Panc1 (cell line): Measurements from ENCODE around the gene GLS. TPM values are rescaled to one million over a fixed set of nuclear protein-coding genes. Genes with fewer than 3 reads are reported as not detected.

Source experiments
- ATAC-seq: fragments of 200-7000 bp; cut with Tn5 transposase; 2 replicates; pipeline ENCODE4 v1.9.1; 2020; ENCODE audit warnings: mild to moderate bottlenecking, moderate library complexity
- BruUV-seq: library from RNA; stranded (reverse); fragments of 400-500 nt; replicated peaks from 2 replicates; lab custom pipeline; 2021; lab: Mats Ljungman, UMichigan
- CTCF ChIA-PET: fragments of 300-600 bp; sonication (Branson Sonifier 250); formaldehyde crosslinking; loops from one replicate; lab custom pipeline; 2022; ENCODE audit warnings: antibody characterized with exemption; lab: Charles Lee
- POLR2A ChIA-PET: fragments of 300-600 bp; sonication (Branson Sonifier 250); formaldehyde crosslinking; loops from one replicate; lab custom pipeline; 2022; ENCODE audit warnings: antibody characterized with exemption; lab: Charles Lee
- DNase-seq: peaks from one replicate; pipeline ENCODE4 v3.0.0-alpha.2; 2010; ENCODE audit warnings: low read depth, low spot score
- H3K27ac ChIP-seq: 2 replicates; pipeline ENCODE4 v1.5.1; 2011; ENCODE audit warnings: mild to moderate bottlenecking, low read length, inconsistent platforms
- H3K27me3 ChIP-seq: fragments of 200-500 bp; sonication (Bioruptor generic); 2 replicates; pipeline ENCODE4 v1.6.0; 2014; ENCODE audit warnings: low read length, inconsistent platforms; ENCODE audit not compliant: control insufficient read depth, insufficient read depth
- H3K36me3 ChIP-seq: fragments of 200-500 bp; sonication (Bioruptor generic); 2 replicates; pipeline ENCODE4 v1.5.1; 2014; ENCODE audit warnings: inconsistent platforms, mild to moderate bottlenecking, low read length, moderate library complexity; ENCODE audit not compliant: control insufficient read depth, insufficient read depth
- H3K4me1 ChIP-seq: 2 replicates; pipeline ENCODE4 v1.5.1; 2011; ENCODE audit warnings: inconsistent platforms, mild to moderate bottlenecking, low read length, moderate library complexity; ENCODE audit not compliant: control insufficient read depth, insufficient read depth
- H3K4me3 ChIP-seq, 2 experiments: 2 replicates each; pipeline ENCODE4 v1.5.1; 2011 to 2012; ENCODE audit warnings: low read depth in 2 of 2, low read length in 2 of 2, mild to moderate bottlenecking in 2 of 2, inconsistent platforms in 1 of 2, moderate library complexity in 1 of 2
- H3K9me3 ChIP-seq: fragments of 200-500 bp; sonication (Bioruptor generic); 2 replicates; pipeline ENCODE4 v1.5.1; 2014; ENCODE audit warnings: low read depth, mild to moderate bottlenecking, inconsistent platforms, low read length, moderate library complexity; ENCODE audit not compliant: control insufficient read depth, insufficient read depth
- CTCF ChIP-seq: fragments of 450-650 bp; IDR thresholded peaks from 2 replicates; pipeline ENCODE4 v1.5.1; 2017; ENCODE audit warnings: mild to moderate bottlenecking
- POLR2AphosphoS5 ChIP-seq: IDR thresholded peaks from 2 replicates; pipeline ENCODE4 v1.6.1; 2012; ENCODE audit warnings: mild to moderate bottlenecking, low read depth, low read length, moderate library complexity
- SIN3A ChIP-seq: IDR thresholded peaks from 2 replicates; pipeline ENCODE4 v1.6.1; 2012; ENCODE audit warnings: low read depth, mild to moderate bottlenecking, low read length, moderate library complexity, borderline replicate concordance; ENCODE audit not compliant: insufficient read depth
- TCF7L2 ChIP-seq: IDR thresholded peaks from 2 replicates; pipeline ENCODE4 v1.6.1; 2011; ENCODE audit warnings: mild to moderate bottlenecking, low read depth, low read length, inconsistent platforms
- in situ Hi-C: cut with HindIII; loops from 2 replicates; pipeline ENCODE4 v1.10.0; 2016; ENCODE audit warnings: low sequenced_read_pairs, low pct_unique_long_range_greater_than_20kb
- intact Hi-C: fragments of 100-400 bp; cut with micrococcal nuclease; formaldehyde crosslinking; loops from one replicate; pipeline ENCODE4 v1.10.0; 2022; ENCODE audit not compliant: unreplicated experiment
- total RNA-seq: library from RNA; stranded (reverse); gene quantifications from one replicate; pipeline ENCODE4 v1.2.1, GENCODE V29; 2021; ENCODE audit not compliant: unreplicated experiment
- TF ChIP-seq, protein P1 (sequence below), 2 experiments: IDR thresholded peaks; 2 replicates each; pipeline ENCODE4 v1.6.1; 2011 to 2012; ENCODE audit warnings: low read depth in 2 of 2, control low read depth in 1 of 2, low read length in 1 of 2, mild to moderate bottlenecking in 1 of 2, moderate library complexity in 1 of 2; ENCODE audit not compliant: insufficient read depth in 1 of 2

The GLS gene
- total RNA-seq, 1 experiment from 2014 or later = 93.9 TPM

DNA sequence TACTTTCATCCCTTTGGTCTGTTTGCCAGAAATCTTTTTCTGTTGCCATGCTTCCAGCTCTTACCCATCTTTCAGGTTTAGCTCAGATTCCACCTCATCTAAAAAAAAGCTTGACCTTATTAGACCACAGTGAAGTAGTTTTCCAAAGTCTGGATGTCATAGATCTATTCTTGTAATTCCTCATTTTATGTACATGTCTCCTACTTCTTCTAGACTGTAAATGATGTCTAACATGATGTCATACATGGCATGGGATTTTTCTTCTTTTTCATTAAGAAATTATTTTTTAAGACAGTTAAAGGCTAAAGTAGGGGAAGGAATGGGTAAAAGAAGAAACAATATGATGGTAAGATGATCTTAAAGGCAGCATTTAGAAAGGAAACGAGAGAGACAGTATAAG lies 11.3 kb downstream of the GLS start:
- TF ChIP-seq POLR2AphosphoS5 (no peak), TCF7L2 (no peak), SIN3A (no peak), CTCF (no peak)
- TF ChIP-seq, protein P1, sequence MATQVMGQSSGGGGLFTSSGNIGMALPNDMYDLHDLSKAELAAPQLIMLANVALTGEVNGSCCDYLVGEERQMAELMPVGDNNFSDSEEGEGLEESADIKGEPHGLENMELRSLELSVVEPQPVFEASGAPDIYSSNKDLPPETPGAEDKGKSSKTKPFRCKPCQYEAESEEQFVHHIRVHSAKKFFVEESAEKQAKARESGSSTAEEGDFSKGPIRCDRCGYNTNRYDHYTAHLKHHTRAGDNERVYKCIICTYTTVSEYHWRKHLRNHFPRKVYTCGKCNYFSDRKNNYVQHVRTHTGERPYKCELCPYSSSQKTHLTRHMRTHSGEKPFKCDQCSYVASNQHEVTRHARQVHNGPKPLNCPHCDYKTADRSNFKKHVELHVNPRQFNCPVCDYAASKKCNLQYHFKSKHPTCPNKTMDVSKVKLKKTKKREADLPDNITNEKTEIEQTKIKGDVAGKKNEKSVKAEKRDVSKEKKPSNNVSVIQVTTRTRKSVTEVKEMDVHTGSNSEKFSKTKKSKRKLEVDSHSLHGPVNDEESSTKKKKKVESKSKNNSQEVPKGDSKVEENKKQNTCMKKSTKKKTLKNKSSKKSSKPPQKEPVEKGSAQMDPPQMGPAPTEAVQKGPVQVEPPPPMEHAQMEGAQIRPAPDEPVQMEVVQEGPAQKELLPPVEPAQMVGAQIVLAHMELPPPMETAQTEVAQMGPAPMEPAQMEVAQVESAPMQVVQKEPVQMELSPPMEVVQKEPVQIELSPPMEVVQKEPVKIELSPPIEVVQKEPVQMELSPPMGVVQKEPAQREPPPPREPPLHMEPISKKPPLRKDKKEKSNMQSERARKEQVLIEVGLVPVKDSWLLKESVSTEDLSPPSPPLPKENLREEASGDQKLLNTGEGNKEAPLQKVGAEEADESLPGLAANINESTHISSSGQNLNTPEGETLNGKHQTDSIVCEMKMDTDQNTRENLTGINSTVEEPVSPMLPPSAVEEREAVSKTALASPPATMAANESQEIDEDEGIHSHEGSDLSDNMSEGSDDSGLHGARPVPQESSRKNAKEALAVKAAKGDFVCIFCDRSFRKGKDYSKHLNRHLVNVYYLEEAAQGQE (IDR thresholded peaks at IDR 0.05; ENCODE audit: insufficient read depth in 1 of 2, low read depth in 2 of 2, low read length in 1 of 2) = no peak
- intact Hi-C loops (no loop called here), in situ Hi-C loops (no loop called here)
- no peak for ATAC-seq
- H3K27ac ChIP-seq = no peak overlapping the region
- no peaks in the 10 kb centered on the region for H3K9me3 ChIP-seq
- peaks cover 16% of the 10 kb centered on the region; the same call in 1 of the 2 replicates for H3K36me3 ChIP-seq
- DNase-seq = no peak
- no peak overlapping the region for H3K4me3 ChIP-seq
- H3K4me1 ChIP-seq = no peaks in the 10 kb centered on the region; the same call in 1 of the 2 replicates
- ChIA-PET CTCF (interaction anchor here (0.7 kb wide), 1 partner anchor 49 kb away, joined by 3 read pairs; no protein-coding TSS in a partner anchor), POLR2A (no interaction called here)
- no TSS peak for BruUV-seq
- H3K27me3 ChIP-seq = no peaks in the 10 kb centered on the region

DNA sequence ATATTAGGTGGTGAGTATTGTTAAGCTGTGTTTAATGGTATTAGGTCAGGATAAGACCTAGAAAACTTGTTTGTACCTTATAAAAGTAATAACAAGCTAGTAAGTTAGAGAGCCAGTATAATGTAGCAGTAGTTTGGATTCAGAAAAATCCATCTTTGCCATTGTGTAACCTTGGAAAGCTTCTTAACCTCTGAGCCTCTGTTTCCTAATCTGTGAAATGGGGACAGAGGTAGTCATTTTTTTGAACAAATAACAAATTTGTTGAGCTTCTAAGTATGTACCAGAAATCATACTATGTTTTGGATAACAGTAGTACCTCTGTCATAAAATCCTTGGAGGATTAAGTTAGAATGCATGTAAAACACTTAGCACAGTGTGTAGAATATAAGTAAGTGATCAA lies 12.5 kb downstream of the GLS start:
- H3K27ac ChIP-seq = no peak overlapping the region
- ATAC-seq (no peak), DNase-seq (no peak)
- ChIA-PET CTCF (no interaction called here), POLR2A (no interaction called here)
- no peaks in the 10 kb centered on the region; the same call in 1 of the 2 replicates for H3K4me1 ChIP-seq
- H3K36me3 ChIP-seq = peaks cover 16% of the 10 kb centered on the region; the same call in 1 of the 2 replicates
- TF ChIP-seq CTCF (no peak), POLR2AphosphoS5 (no peak), SIN3A (no peak), TCF7L2 (no peak)
- TF ChIP-seq, protein P1 (IDR thresholded peaks at IDR 0.05; ENCODE audit: insufficient read depth in 1 of 2, low read depth in 2 of 2, low read length in 1 of 2) = no peak
- in situ Hi-C loops = no loop called here
- H3K9me3 ChIP-seq = no peaks in the 10 kb centered on the region
- no peak overlapping the region for H3K4me3 ChIP-seq
- intact Hi-C loops = no loop called here
- H3K27me3 ChIP-seq = no peaks in the 10 kb centered on the region
- BruUV-seq = no TSS peak
